ENCODE results near the gene SRP72. TPM values are rescaled to one million over a fixed set of nuclear protein-coding genes. Genes with fewer than 3 reads are reported as not detected.

Gene SRP72
- total and polyA plus RNA-seq, 2 of the 8 experiments (the other 6 are each of a cell fraction or from before 2014, with no cell fraction given) = 37.7 to 144 TPM

DNA sequence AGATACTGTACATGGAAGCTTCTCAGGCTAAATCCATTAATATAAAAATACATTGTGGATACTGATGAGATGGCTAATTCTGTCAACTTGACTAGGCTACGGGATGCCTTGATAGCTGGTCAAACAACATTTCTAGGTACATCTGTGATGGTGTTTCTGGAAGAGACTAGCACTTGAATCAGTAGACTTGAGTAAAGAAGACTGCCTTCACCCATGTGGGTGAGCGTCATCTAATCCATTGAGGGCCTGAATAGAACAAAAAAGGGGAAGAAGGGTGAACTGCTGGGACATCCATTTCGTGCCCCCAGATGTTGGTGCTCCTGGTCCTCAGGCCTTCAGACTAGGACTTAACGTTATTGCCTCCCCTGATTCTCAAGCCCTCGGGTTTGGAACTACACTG is 3.7 kb upstream of the SRP72 start:
- ChIA-PET CTCF (ENCODE audit: partially characterized antibody) (no interaction called here), POLR2A (ENCODE audit: partially characterized antibody) (interaction anchor here (0.6 to 12.0 kb wide), 7 partner anchors 11 to 1524 kb away, joined by 3 to 121 read pairs (median 5); partner anchors contain the start of genes AASDH, PAICS and PPAT)
- Histone ChIP-seq H3K27ac (ENCODE audit: low read depth, low read length) (no peak overlapping the region), H2AK5ac (ENCODE audit: low read depth, low read length) (no peak overlapping the region), H3K9ac (replicated peaks in 1 of 4; ENCODE audit: extremely low read depth in 1 of 4, low read depth in 3 of 4, low read length in 3 of 4) (no peak overlapping the region), H3K23ac (ENCODE audit: insufficient read length) (no peak overlapping the region), H3K4me3 (ENCODE audit: extremely low read depth in 1 of 4, insufficient read depth in 2 of 4, low read depth in 3 of 4, low read length in 4 of 4) (no peak overlapping the region), H2BK12ac (ENCODE audit: low read depth, low read length) (no peak overlapping the region), H3K27me3 (replicated peaks in 1 of 4; ENCODE audit: control insufficient read depth in 3 of 4, extremely low read depth in 1 of 4, insufficient read depth in 3 of 4, low read length in 3 of 4) (no peaks in the 10 kb centered on the region), H4K5ac (ENCODE audit: insufficient read length, low read depth, low read length) (no peak overlapping the region), H3K36me3 (ENCODE audit: control insufficient read depth in 2 of 4, insufficient read depth in 4 of 4, low read length in 3 of 4) (peaks cover 9 to 41% (median 35%) of the 10 kb centered on the region in 4 experiments), H3K79me2 (ENCODE audit: control insufficient read depth in 1 of 2, insufficient read depth in 2 of 2, low read length in 2 of 2) (peaks cover 4 to 37% of the 10 kb centered on the region in 2 experiments; a peak in 3 of 4 replicates), H2BK15ac (ENCODE audit: low read length) (no peak overlapping the region), H3K18ac (ENCODE audit: extremely low read depth, low read length) (no peak overlapping the region), H3K14ac (ENCODE audit: insufficient read length) (no peak overlapping the region), H4K20me1 (replicated peaks in 1 of 2; ENCODE audit: control insufficient read depth in 1 of 2, insufficient read depth in 2 of 2, low read length in 2 of 2) (peaks cover 5 to 17% of the 10 kb centered on the region in 2 experiments), H2AFZ (ENCODE audit: low read length) (no peak overlapping the region), H3K4me1 (replicated peaks in 1 of 4; ENCODE audit: control insufficient read depth in 3 of 4, insufficient read depth in 4 of 4, low read length in 3 of 4) (peaks cover 0 to 5% (median 2%) of the 10 kb centered on the region in 4 experiments; a peak in 1 of 7 replicates), H3K9me3 (ENCODE audit: insufficient read depth in 2 of 2, low read depth in 1 of 2, low read length in 1 of 2) (no peaks in the 10 kb centered on the region), H4K91ac (replicated peaks; ENCODE audit: insufficient read length, low read length) (no peak overlapping the region), H2BK20ac (ENCODE audit: low read length) (no peak overlapping the region), H3K56ac (replicated peaks; ENCODE audit: insufficient read length, low read depth, low read length) (no peak overlapping the region), H3K4ac (replicated peaks; ENCODE audit: insufficient read length, low read depth, low read length) (no peak overlapping the region), H3K79me1 (ENCODE audit: low read depth, low read length) (peaks cover 5% of the 10 kb centered on the region), H2BK120ac (replicated peaks; ENCODE audit: low read depth, low read length) (no peak overlapping the region), H4K8ac (ENCODE audit: extremely low read depth, insufficient read depth, low read length) (no peak overlapping the region), H3K23me2 (ENCODE audit: low read depth, low read length) (peaks cover 10% of the 10 kb centered on the region), H3K4me2 (ENCODE audit: insufficient read depth in 1 of 2, low read depth in 2 of 2, low read length in 2 of 2) (no peak overlapping the region), H2BK5ac (ENCODE audit: low read depth, low read length) (no peak overlapping the region)
- FAIRE-seq (no peak), DNase-seq (ENCODE audit: low read depth in 1 of 2, low spot score in 2 of 2) (no peak)
- peak in 1 of 2 experiments; percentile 58; a peak in 1 of 3 replicates for TF ChIP-seq POLR2A (IDR thresholded peaks at IDR 0.05; ENCODE audit: control extremely low read depth in 1 of 2, low read depth in 2 of 2, low read length in 2 of 2)
- TF ChIP-seq SRF (IDR thresholded peaks at IDR 0.05; ENCODE audit: low read depth, low read length) = no peak
- 91% methylated on average over 5 of the region's 5 CpGs; no CpG with 5 or more reads in 1 of the 2 experiments for WGBS, 2 experiments (ENCODE audit: extremely low coverage in 1 of 2, insufficient coverage in 1 of 2, insufficient read length in 1 of 2, insufficient replicate concordance in 2 of 2, low coverage in 1 of 2, low lambda C conversion rate in 2 of 2, missing lambda C conversion rate in 1 of 2)
